Liver (tissue), 3 donors: ENCODE measurements around the gene MMRN1.

Source experiments
- TAF1 ChIP-seq: conservative IDR thresholded peaks from 2 replicates; pipeline ENCODE4 v1.6.1; 2016; ENCODE audit warnings: antibody characterized with exemption, mild to moderate bottlenecking
- TF ChIP-seq, protein P1 (sequence below): fragments of 150-350 bp; IDR thresholded peaks from 2 replicates; pipeline ENCODE4 v1.5.1; 2017; ENCODE audit warnings: improper control_type of control experiment, low read depth, low read length; ENCODE audit not compliant: missing input control
- TF ChIP-seq, protein P2 (sequence below): IDR thresholded peaks from 2 replicates; pipeline ENCODE4 v1.6.1; 2016; ENCODE audit warnings: antibody characterized with exemption, mild to moderate bottlenecking
- donor health status: healthy.
- donor health status: healthy.

DNA sequence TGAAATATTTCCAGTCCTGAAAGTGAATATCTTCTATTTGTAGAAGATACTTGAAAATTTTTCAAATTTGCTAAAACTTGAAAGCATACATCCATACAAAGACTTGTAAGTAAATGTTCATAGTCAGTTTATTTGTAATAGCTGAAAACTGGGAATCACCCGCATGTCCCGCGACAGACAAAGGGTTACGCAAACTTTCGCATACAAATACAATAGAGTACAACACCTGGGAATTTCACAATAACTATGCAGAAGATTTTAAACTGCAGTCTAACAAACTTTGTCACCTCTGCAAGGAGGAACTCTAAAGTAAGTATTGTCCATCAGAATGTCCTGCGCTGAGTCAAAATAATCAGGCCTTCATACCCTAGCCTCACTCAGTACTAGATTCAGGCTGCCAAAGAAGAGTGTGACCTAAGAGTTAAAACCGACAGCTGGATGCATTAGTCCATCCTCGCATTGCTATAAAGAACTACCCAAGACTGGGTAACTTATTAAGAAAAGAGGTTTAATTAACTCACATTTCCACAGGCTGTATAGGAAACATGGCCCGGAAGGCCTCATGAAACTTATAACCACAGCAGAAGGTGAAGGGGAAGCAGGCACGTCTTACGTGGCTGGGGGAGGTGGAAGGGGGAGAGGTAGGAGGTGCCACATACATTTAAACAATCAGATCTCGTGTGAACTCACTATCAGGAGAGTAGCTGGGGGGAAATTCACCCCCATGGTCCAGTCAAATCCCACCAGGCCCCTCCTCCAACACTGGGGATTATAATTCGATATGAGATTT, 60.4 kb downstream of the MMRN1 start:
- TF ChIP-seq, protein P1, sequence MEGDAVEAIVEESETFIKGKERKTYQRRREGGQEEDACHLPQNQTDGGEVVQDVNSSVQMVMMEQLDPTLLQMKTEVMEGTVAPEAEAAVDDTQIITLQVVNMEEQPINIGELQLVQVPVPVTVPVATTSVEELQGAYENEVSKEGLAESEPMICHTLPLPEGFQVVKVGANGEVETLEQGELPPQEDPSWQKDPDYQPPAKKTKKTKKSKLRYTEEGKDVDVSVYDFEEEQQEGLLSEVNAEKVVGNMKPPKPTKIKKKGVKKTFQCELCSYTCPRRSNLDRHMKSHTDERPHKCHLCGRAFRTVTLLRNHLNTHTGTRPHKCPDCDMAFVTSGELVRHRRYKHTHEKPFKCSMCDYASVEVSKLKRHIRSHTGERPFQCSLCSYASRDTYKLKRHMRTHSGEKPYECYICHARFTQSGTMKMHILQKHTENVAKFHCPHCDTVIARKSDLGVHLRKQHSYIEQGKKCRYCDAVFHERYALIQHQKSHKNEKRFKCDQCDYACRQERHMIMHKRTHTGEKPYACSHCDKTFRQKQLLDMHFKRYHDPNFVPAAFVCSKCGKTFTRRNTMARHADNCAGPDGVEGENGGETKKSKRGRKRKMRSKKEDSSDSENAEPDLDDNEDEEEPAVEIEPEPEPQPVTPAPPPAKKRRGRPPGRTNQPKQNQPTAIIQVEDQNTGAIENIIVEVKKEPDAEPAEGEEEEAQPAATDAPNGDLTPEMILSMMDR: no peak
- no peak for TF ChIP-seq TAF1
- TF ChIP-seq, protein P2, sequence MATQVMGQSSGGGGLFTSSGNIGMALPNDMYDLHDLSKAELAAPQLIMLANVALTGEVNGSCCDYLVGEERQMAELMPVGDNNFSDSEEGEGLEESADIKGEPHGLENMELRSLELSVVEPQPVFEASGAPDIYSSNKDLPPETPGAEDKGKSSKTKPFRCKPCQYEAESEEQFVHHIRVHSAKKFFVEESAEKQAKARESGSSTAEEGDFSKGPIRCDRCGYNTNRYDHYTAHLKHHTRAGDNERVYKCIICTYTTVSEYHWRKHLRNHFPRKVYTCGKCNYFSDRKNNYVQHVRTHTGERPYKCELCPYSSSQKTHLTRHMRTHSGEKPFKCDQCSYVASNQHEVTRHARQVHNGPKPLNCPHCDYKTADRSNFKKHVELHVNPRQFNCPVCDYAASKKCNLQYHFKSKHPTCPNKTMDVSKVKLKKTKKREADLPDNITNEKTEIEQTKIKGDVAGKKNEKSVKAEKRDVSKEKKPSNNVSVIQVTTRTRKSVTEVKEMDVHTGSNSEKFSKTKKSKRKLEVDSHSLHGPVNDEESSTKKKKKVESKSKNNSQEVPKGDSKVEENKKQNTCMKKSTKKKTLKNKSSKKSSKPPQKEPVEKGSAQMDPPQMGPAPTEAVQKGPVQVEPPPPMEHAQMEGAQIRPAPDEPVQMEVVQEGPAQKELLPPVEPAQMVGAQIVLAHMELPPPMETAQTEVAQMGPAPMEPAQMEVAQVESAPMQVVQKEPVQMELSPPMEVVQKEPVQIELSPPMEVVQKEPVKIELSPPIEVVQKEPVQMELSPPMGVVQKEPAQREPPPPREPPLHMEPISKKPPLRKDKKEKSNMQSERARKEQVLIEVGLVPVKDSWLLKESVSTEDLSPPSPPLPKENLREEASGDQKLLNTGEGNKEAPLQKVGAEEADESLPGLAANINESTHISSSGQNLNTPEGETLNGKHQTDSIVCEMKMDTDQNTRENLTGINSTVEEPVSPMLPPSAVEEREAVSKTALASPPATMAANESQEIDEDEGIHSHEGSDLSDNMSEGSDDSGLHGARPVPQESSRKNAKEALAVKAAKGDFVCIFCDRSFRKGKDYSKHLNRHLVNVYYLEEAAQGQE: no peak
